Loucy (cell line): ENCODE results near the gene SRRM4.

Experiments used
- H2AFZ ChIP-seq: fragments of 200-600 bp; sonication (generic); 2 replicates; pipeline ENCODE4 v1.6.0; 2016; ENCODE audit warnings: antibody characterized with exemption, mild to moderate bottlenecking, low read length, moderate library complexity
- H3F3A ChIP-seq: fragments of 200-600 bp; 2 replicates; pipeline ENCODE4 v1.6.0; 2016; ENCODE audit warnings: antibody characterized with exemption, low read depth, mild to moderate bottlenecking
- H3K27me3 ChIP-seq: fragments of 200-600 bp; sonication (generic); 2 replicates; pipeline ENCODE4 v1.6.1; 2014; ENCODE audit warnings: low read length, mild to moderate bottlenecking; ENCODE audit not compliant: insufficient read depth, poor library complexity, severe bottlenecking
- H3K36me3 ChIP-seq: fragments of 200-600 bp; sonication (generic); 2 replicates; pipeline ENCODE4 v1.6.1; 2016; ENCODE audit warnings: low read length; ENCODE audit not compliant: insufficient read depth
- H3K4me1 ChIP-seq: fragments of 200-600 bp; sonication (generic); 2 replicates; pipeline ENCODE4 v1.5.1; 2014; ENCODE audit warnings: low read length, mild to moderate bottlenecking; ENCODE audit not compliant: insufficient read depth, poor library complexity, severe bottlenecking
- H3K4me2 ChIP-seq: fragments of 200-600 bp; sonication (generic); 2 replicates; pipeline ENCODE4 v1.6.0; 2014; ENCODE audit warnings: antibody characterized with exemption, low read length, low read depth, mild to moderate bottlenecking; ENCODE audit not compliant: poor library complexity, severe bottlenecking
- H3K4me3 ChIP-seq: fragments of 200-600 bp; sonication (generic); 2 replicates; pipeline ENCODE4 v1.5.1; 2014; ENCODE audit warnings: low read length, mild to moderate bottlenecking, mixed read lengths; ENCODE audit not compliant: poor library complexity, severe bottlenecking
- H3K79me2 ChIP-seq: fragments of 200-600 bp; sonication (generic); 2 replicates; pipeline ENCODE4 v1.6.1; 2014; ENCODE audit warnings: low read length; ENCODE audit not compliant: insufficient read depth
- H3K9ac ChIP-seq: fragments of 200-600 bp; sonication (generic); 2 replicates; pipeline ENCODE4 v1.6.0; 2014; ENCODE audit warnings: mild to moderate bottlenecking, low read depth, low read length, moderate library complexity; ENCODE audit not compliant: poor library complexity, severe bottlenecking
- H3K9me2 ChIP-seq: fragments of 200-600 bp; sonication (generic); replicated peaks from 2 replicates; pipeline ENCODE4 v1.6.1; 2016; ENCODE audit warnings: low read depth, low read length, mixed read lengths
- H3K9me3 ChIP-seq: fragments of 200-600 bp; sonication (generic); 2 replicates; pipeline ENCODE4 v1.6.1; 2014; ENCODE audit warnings: mild to moderate bottlenecking, antibody characterized with exemption, low read length, low read depth; ENCODE audit not compliant: insufficient read depth
- H4K20me1 ChIP-seq: fragments of 200-600 bp; sonication (generic); 2 replicates; pipeline ENCODE4 v1.6.0; 2014; ENCODE audit warnings: antibody characterized with exemption, low read length, mild to moderate bottlenecking; ENCODE audit not compliant: insufficient read depth, poor library complexity, severe bottlenecking
- EZH2phosphoT487 ChIP-seq: fragments of 200-600 bp; IDR thresholded peaks from 2 replicates; pipeline ENCODE4 v1.6.1; 2018; ENCODE audit warnings: antibody characterized with exemption, mild to moderate bottlenecking, moderate library complexity, borderline replicate concordance
- TF ChIP-seq, protein P1 (sequence below): fragments of 200-600 bp; sonication (generic); conservative IDR thresholded peaks from 2 replicates; pipeline ENCODE4 v1.5.1; 2014; ENCODE audit warnings: mild to moderate bottlenecking, antibody characterized with exemption, low read length

Gene SRRM4

DNA sequence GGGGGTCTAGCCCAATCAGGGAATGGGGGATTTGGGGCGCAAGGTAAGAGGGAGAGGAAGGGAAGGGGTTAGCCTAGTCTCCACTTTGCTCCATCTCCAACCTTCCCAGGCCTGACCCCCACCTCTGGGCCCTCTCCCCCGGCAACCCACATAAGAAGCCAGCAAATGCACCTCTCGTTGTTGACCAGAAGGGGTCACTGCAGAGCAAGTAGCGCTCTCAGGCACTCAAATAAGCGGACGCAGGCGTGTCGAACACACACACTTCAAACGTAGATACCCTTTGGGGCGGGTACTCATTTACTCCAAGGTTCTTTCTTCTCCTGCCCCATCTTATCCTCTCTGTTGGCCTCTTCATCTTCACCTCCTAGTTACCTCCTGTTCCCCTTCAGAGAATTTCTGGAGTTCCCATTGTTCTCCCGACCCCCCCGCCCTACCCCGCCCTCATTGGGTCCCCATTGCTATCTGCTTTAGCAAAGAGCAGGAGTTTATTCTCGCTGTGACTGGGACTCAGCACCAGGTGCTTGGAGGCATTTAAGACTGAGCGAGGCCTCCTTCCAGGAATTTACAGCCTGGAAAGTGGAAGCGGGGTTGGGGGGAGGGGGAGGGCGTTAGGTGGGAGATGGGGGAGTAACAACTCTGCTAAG, 1.5 kb upstream of the SRRM4 start:
- Histone ChIP-seq H3K36me3 (no peaks in the 10 kb centered on the region), H3K79me2 (no peaks in the 10 kb centered on the region), H2AFZ (no peak overlapping the region), H3K4me1 (no peaks in the 10 kb centered on the region), H3K9me2 (no peaks in the 10 kb centered on the region), H3F3A (no peaks in the 10 kb centered on the region), H3K27me3 (no peaks in the 10 kb centered on the region), H4K20me1 (no peaks in the 10 kb centered on the region), H3K4me3 (no peak overlapping the region), H3K9ac (no peak overlapping the region), H3K4me2 (no peak overlapping the region), H3K9me3 (no peaks in the 10 kb centered on the region)
- TF ChIP-seq, protein P1, sequence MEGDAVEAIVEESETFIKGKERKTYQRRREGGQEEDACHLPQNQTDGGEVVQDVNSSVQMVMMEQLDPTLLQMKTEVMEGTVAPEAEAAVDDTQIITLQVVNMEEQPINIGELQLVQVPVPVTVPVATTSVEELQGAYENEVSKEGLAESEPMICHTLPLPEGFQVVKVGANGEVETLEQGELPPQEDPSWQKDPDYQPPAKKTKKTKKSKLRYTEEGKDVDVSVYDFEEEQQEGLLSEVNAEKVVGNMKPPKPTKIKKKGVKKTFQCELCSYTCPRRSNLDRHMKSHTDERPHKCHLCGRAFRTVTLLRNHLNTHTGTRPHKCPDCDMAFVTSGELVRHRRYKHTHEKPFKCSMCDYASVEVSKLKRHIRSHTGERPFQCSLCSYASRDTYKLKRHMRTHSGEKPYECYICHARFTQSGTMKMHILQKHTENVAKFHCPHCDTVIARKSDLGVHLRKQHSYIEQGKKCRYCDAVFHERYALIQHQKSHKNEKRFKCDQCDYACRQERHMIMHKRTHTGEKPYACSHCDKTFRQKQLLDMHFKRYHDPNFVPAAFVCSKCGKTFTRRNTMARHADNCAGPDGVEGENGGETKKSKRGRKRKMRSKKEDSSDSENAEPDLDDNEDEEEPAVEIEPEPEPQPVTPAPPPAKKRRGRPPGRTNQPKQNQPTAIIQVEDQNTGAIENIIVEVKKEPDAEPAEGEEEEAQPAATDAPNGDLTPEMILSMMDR: peak; percentile 57
- no peak for TF ChIP-seq EZH2phosphoT487

GRCh38 chr12:118980407-118981014, 830 bp upstream of the SRRM4 start:
- no peak overlapping the region for H3K4me2 ChIP-seq
- H3K9me2 ChIP-seq: no peaks in the 10 kb centered on the region
- no peaks in the 10 kb centered on the region for H4K20me1 ChIP-seq
- no peak overlapping the region for H3K4me3 ChIP-seq
- no peaks in the 10 kb centered on the region for H3K9me3 ChIP-seq
- no peaks in the 10 kb centered on the region for H3K27me3 ChIP-seq
- TF ChIP-seq EZH2phosphoT487: no peak
- TF ChIP-seq, protein P1: no peak
- no peaks in the 10 kb centered on the region for H3K79me2 ChIP-seq
- no peak overlapping the region for H2AFZ ChIP-seq
- H3K36me3 ChIP-seq: no peaks in the 10 kb centered on the region
- H3K9ac ChIP-seq: no peak overlapping the region
- no peaks in the 10 kb centered on the region for H3F3A ChIP-seq
- H3K4me1 ChIP-seq: no peaks in the 10 kb centered on the region

GRCh38 chr12:118982302-118982701, 961 bp downstream of the SRRM4 start:
- Histone ChIP-seq H3K4me2 (no peak overlapping the region), H3K4me3 (no peak overlapping the region), H2AFZ (no peak overlapping the region), H3K27me3 (no peaks in the 10 kb centered on the region), H3K79me2 (no peaks in the 10 kb centered on the region), H3K9me3 (no peaks in the 10 kb centered on the region), H3F3A (no peaks in the 10 kb centered on the region), H4K20me1 (no peaks in the 10 kb centered on the region), H3K9me2 (no peaks in the 10 kb centered on the region), H3K9ac (no peak overlapping the region), H3K36me3 (no peaks in the 10 kb centered on the region), H3K4me1 (no peaks in the 10 kb centered on the region)
- no peak for TF ChIP-seq EZH2phosphoT487
